Measurements from ENCODE around the gene BIRC7.

Gene BIRC7

GRCh38 chr20:63253065-63253437, 17.3 kb downstream of the BIRC7 start:
- no peak for TF ChIP-seq CTCF (IDR thresholded peaks at IDR 0.05; ENCODE audit: control insufficient read depth, extremely low read depth, insufficient read depth)
- no peak for DNase-seq (ENCODE audit: low read depth)
- no peak overlapping the region for H3K4me3 ChIP-seq (ENCODE audit: low read depth, low read length)

GRCh38 chr20:63253438-63254231, 17.9 kb downstream of the BIRC7 start:
- H3K4me3 ChIP-seq (ENCODE audit: low read depth, low read length) = no peak overlapping the region
- DNase-seq (ENCODE audit: low read depth) = no peak
- TF ChIP-seq CTCF (IDR thresholded peaks at IDR 0.05; ENCODE audit: control insufficient read depth, extremely low read depth, insufficient read depth) = no peak

GRCh38 chr20:63254232-63254605, 18.5 kb downstream of the BIRC7 start, which contains the start of gene NKAIN4:
Gene NKAIN4, minus strand, starts transcription at chr20:63254463. Its CDS starts 13 bp downstream, at chr20:63254450.
- TF ChIP-seq CTCF (IDR thresholded peaks at IDR 0.05; ENCODE audit: control insufficient read depth, extremely low read depth, insufficient read depth) = no peak
- no peak for DNase-seq (ENCODE audit: low read depth)
- no peak within 1 kb of the TSS for H3K4me3 ChIP-seq (ENCODE audit: low read depth, low read length)

- no peak for DNase-seq (ENCODE audit: low read depth)
- no peak overlapping the region for H3K4me3 ChIP-seq (ENCODE audit: low read depth, low read length)
- TF ChIP-seq CTCF (IDR thresholded peaks at IDR 0.05; ENCODE audit: control insufficient read depth, extremely low read depth, insufficient read depth) = 0 out of 2 replicates have a peak, but pooled peaks have one; percentile 3
Measured at GRCh38 chr20:63254606-63255384, 19.1 kb downstream of the BIRC7 start.

- H3K4me3 ChIP-seq (ENCODE audit: low read depth, low read length) = no peak overlapping the region
- no peak for TF ChIP-seq CTCF (IDR thresholded peaks at IDR 0.05; ENCODE audit: control insufficient read depth, extremely low read depth, insufficient read depth)
- DNase-seq (ENCODE audit: low read depth) = no peak
Measured at GRCh38 chr20:63255931-63256704, 20.4 kb downstream of the BIRC7 start.

GRCh38 chr20:63256954-63257353, 21.2 kb downstream of the BIRC7 start:
- no peak overlapping the region for H3K4me3 ChIP-seq (ENCODE audit: low read depth, low read length)
- DNase-seq (ENCODE audit: low read depth) = no peak
- no peak for TF ChIP-seq CTCF (IDR thresholded peaks at IDR 0.05; ENCODE audit: control insufficient read depth, extremely low read depth, insufficient read depth)
